A549 (cell line): Measurements from ENCODE around the gene TMEM107. TPM values are rescaled to one million over a fixed set of nuclear protein-coding genes. Genes with fewer than 3 reads are reported as not detected.

ENCODE experiments used
- ATAC-seq, 2 experiments: fragments of 200-7000 bp in 1 of 2; fragments of >200 bp in 1 of 2; cut with Nextera tagmentation in 1 of 2; cut with Tn5 transposase in 1 of 2; 3 replicates each; pipeline versions ENCODE4 v1.8.0 to v1.9.1; 2018 to 2020; ENCODE audit warnings: mild to moderate bottlenecking in 1 of 2, moderate library complexity in 1 of 2
- CTCF ChIA-PET: fragments of 300-600 bp; sonication (Branson Sonifier 250); formaldehyde crosslinking; extraction: SDS; loops from one replicate; lab custom pipeline; 2021; ENCODE audit warnings: antibody characterized with exemption, inconsistent platforms; lab: Yijun Ruan, JAX
- POLR2A ChIA-PET: fragments of 350-600 bp; formaldehyde crosslinking; extraction: SDS; loops from one replicate; lab custom pipeline; 2021; ENCODE audit warnings: antibody characterized with exemption, inconsistent platforms; lab: Yijun Ruan, JAX
- DNase-seq, 2 experiments: peaks; one replicate each; pipeline versions ENCODE4 v3.0.0 to v3.0.0-alpha.2; 2011 to 2016; ENCODE audit warnings: low read depth in 1 of 2, low spot score in 1 of 2
- FAIRE-seq: peaks from 2 replicates; lab custom pipeline; 2011; peaks lifted over from hg19 to GRCh38; lab: Jason Lieb, UNC
- H3K27ac ChIP-seq, 2 experiments: fragments of >200 bp; sonication (Bioruptor Twin); formaldehyde crosslinking; 3 replicates each; pipeline ENCODE4 v1.5.1; 2016 to 2017
- H3K4me1 ChIP-seq: fragments of >200 bp; sonication (Bioruptor Twin); formaldehyde crosslinking; 3 replicates; pipeline ENCODE4 v1.6.1; 2016
- H3K4me2 ChIP-seq: fragments of >200 bp; sonication (Bioruptor Twin); formaldehyde crosslinking; 3 replicates; pipeline ENCODE4 v1.6.1; 2016
- H3K4me3 ChIP-seq: fragments of >200 bp; sonication (Bioruptor Twin); formaldehyde crosslinking; 3 replicates; pipeline ENCODE4 v1.5.1; 2016
- H3K9me3 ChIP-seq: fragments of >200 bp; sonication (Bioruptor Twin); formaldehyde crosslinking; 3 replicates; pipeline ENCODE4 v1.6.1; 2016
- ATOH8 ChIP-seq: fragments of 250-450 bp; sonication (Bioruptor Pico); IDR thresholded peaks from 2 replicates; pipeline ENCODE4 v1.5.0; 2020; ENCODE audit warnings: low read depth, mild to moderate bottlenecking, moderate library complexity
- CHD2 ChIP-seq: fragments of 150-350 bp; IDR thresholded peaks from 2 replicates; pipeline ENCODE4 v1.6.1; 2014; ENCODE audit warnings: low read length; ENCODE audit not compliant: partially characterized antibody
- CHD4 ChIP-seq: fragments of 200-600 bp; sonication (generic); IDR thresholded peaks from 2 replicates; pipeline ENCODE4 v1.6.1; 2016; ENCODE audit warnings: antibody characterized with exemption, mild to moderate bottlenecking, borderline replicate concordance
- EHMT2 ChIP-seq: fragments of 200-600 bp; sonication (generic); IDR thresholded peaks from 2 replicates; pipeline ENCODE4 v1.6.1; 2016; ENCODE audit warnings: antibody characterized with exemption, low read depth, mild to moderate bottlenecking, moderate library complexity
- EP300 ChIP-seq, 2 experiments: fragments of >200 bp; sonication (Bioruptor Twin); formaldehyde crosslinking; IDR thresholded peaks; 2 replicates in 1 of 2; 3 replicates in 1 of 2; pipeline ENCODE4 v1.6.1; 2016 to 2017
- ESRRA ChIP-seq: fragments of 150-350 bp; IDR thresholded peaks from 2 replicates; pipeline ENCODE4 v1.6.1; 2014; ENCODE audit warnings: mild to moderate bottlenecking, low read length, borderline replicate concordance
- FOSL2 ChIP-seq, 2 experiments: fragments of 450-650 bp in 1 of 2; fragments of >200 bp in 1 of 2; sonication (Bioruptor Twin) in 1 of 2; formaldehyde crosslinking; IDR thresholded peaks; 2 replicates each; pipeline versions ENCODE4 v1.5.0 to v1.6.1; 2016 to 2020; ENCODE audit warnings: mild to moderate bottlenecking in 1 of 2, moderate library complexity in 1 of 2
- FOXS1 ChIP-seq: fragments of 250-450 bp; sonication (Bioruptor Pico); IDR thresholded peaks from 2 replicates; pipeline ENCODE4 v1.5.0; 2020; ENCODE audit warnings: mild to moderate bottlenecking, moderate library complexity
- HDAC2 ChIP-seq: fragments of 200-600 bp; sonication (generic); IDR thresholded peaks from 2 replicates; pipeline ENCODE4 v1.6.1; 2016
- HOXB5 ChIP-seq: fragments of 250-450 bp; sonication (Bioruptor Pico); IDR thresholded peaks from 2 replicates; pipeline ENCODE4 v1.5.0; 2020; ENCODE audit warnings: mild to moderate bottlenecking, moderate library complexity
- JUNB ChIP-seq: fragments of >200 bp; sonication (Bioruptor Twin); formaldehyde crosslinking; IDR thresholded peaks from 2 replicates; pipeline ENCODE4 v1.6.1; 2016
- KDM1A ChIP-seq: fragments of 200-600 bp; sonication (generic); IDR thresholded peaks from 2 replicates; pipeline ENCODE4 v1.6.1; 2016; ENCODE audit warnings: low read depth, mild to moderate bottlenecking
- MAX ChIP-seq: IDR thresholded peaks from 2 replicates; pipeline ENCODE4 v1.6.1; 2012
- POLR2A ChIP-seq: IDR thresholded peaks from 2 replicates; pipeline ENCODE4 v1.6.1; 2012; ENCODE audit warnings: mild to moderate bottlenecking, low read length
- RNF2 ChIP-seq: fragments of 200-600 bp; sonication (generic); IDR thresholded peaks from 2 replicates; pipeline ENCODE4 v1.6.1; 2016; ENCODE audit warnings: low read depth, mild to moderate bottlenecking, antibody characterized with exemption, moderate library complexity, borderline replicate concordance
- SMC3 ChIP-seq: fragments of >200 bp; sonication (Bioruptor Twin); formaldehyde crosslinking; IDR thresholded peaks from 3 replicates; pipeline ENCODE4 v1.6.1; 2018; ENCODE audit warnings: inconsistent platforms
- USF2 ChIP-seq: fragments of 450-650 bp; IDR thresholded peaks from 2 replicates; pipeline ENCODE4 v1.6.1; 2014; ENCODE audit warnings: antibody characterized with exemption
- ZSCAN20 ChIP-seq: fragments of 250-450 bp; sonication (Bioruptor Pico); IDR thresholded peaks from 2 replicates; pipeline ENCODE4 v1.8.0; 2022; ENCODE audit warnings: mild to moderate bottlenecking, moderate library complexity
- WGBS: methylation state at CpG from one replicate; pipeline ENCODE4 v1.1.6; 2017; ENCODE audit errors: missing lambda C conversion rate; 5-methylcytosine and 5-hydroxymethylcytosine counted together
- polyA plus RNA-seq, 4 experiments: library from polyadenylated mRNA; depleted of rRNA in 3 of 4; stranded (reverse); fragments of >200 nt; fragmentation: RNase III in 1 of 4; extraction: RNeasy Plus Mini Kit Qiagen cat#74134 plus additional on column Dnase treatment in 1 of 4; gene quantifications; 2 replicates in 3 of 4; 3 replicates in 1 of 4; pipeline ENCODE4 v1.2.3, GENCODE V29; 2011 to 2017
- TF ChIP-seq, protein P1 (sequence below): fragments of >200 bp; sonication (Bioruptor Twin); formaldehyde crosslinking; IDR thresholded peaks from 3 replicates; pipeline ENCODE4 v1.5.1; 2016

The TMEM107 gene
- polyA plus RNA-seq, 2 of the 4 experiments (the other 2 are of a cell fraction) = 17.0 to 22.8 TPM

DNA sequence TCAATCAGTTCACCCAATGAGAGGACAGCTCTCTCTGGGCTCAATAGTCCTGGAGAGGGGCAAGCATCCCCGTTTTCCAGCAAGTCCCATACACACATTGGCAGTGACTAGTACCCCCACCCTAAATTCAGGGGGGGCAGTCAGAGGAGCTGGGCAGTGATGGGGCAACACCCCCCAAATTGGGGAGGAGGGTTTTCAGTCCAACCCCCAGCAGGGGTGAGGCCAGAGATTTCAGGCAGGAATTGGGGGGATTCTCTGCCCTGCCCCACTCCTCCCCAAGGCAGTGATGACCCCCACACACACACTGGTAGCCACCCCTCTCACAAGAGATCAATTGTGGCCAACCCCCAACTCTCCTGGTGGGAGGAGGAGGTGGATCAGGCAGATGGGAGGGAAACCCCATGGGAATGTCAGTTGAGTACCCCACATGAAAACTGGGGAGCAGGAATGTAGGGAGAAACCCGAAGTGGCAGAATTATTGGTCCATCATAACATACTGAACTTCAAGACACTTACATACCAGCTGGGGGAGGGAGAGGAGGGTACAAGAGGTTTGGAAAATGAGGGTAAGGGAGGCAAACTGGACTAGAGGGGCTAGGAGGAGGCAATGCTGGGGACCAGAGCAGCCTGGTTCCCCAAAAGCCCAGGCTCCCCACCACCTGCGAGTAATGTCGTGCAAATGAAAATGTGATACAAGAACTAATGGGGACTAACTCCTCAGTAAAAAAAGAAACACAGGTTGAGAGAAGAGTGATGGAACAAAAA is 16.5 kb downstream of the TMEM107 start:
- H3K4me1 ChIP-seq = peaks cover 52% of the 10 kb centered on the region
- DNase-seq = no peak
- CTCF ChIA-PET = interaction anchor here (0.7 to 19.5 kb wide), 14 partner anchors 8 to 472 kb away, joined by 3 to 601 read pairs (median 6); partner anchors contain the start of genes ALOXE3, BORCS6, HES7 and TP53
- no peak for FAIRE-seq
- no peak for ATAC-seq
- POLR2A ChIA-PET = interaction anchor here (1.7 to 2.7 kb wide), 2 partner anchors 14 to 40 kb away, joined by 7 to 13 read pairs; no protein-coding TSS in a partner anchor
- 82% methylated on average over 4 of the region's 4 CpGs for WGBS
- no peak for TF ChIP-seq FOXS1 (CRISPR knock-in tag)
- TF ChIP-seq USF2 = no peak
- TF ChIP-seq EP300 (IDR thresholded peaks at IDR 0.05) = no peak
- no peak for TF ChIP-seq HDAC2
- no peak for TF ChIP-seq SMC3
- TF ChIP-seq ESRRA = no peak
- no peak for TF ChIP-seq CHD4
- TF ChIP-seq HOXB5 (CRISPR knock-in tag) = no peak
- no peak for TF ChIP-seq MAX
- no peak overlapping the region for H3K4me3 ChIP-seq
- H3K4me2 ChIP-seq = no peak overlapping the region
- H3K9me3 ChIP-seq = no peaks in the 10 kb centered on the region
- no peak overlapping the region for H3K27ac ChIP-seq

DNA sequence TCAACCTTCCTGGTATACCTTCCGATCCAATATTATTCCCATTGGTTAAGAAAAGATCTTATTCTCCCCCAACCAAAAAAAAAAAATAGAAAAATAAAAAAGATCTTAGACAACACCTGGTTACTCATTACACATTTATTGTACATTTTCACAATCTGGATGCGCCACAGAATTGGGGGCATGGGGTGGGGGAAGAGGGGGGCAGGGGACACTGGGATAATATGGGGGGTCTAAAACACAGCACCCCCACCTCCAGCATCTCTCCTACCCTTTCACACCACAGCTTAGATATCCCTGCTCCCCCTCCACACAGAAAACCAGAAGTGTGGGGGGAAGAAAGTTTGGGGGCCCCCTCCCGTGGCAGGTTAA is 17.2 kb downstream of the TMEM107 start:
- Histone ChIP-seq H3K27ac (no peak overlapping the region), H3K4me1 (peaks cover 50% of the 10 kb centered on the region), H3K4me2 (no peak overlapping the region), H3K9me3 (no peaks in the 10 kb centered on the region), H3K4me3 (no peak overlapping the region)
- ATAC-seq (no peak), DNase-seq (no peak), FAIRE-seq (no peak)
- ChIA-PET POLR2A (interaction anchor here (0.6 to 1.7 kb wide), 8 partner anchors 14 to 39 kb away, joined by 3 to 14 read pairs (median 4); partner anchors contain the start of genes BORCS6 and HES7), CTCF (interaction anchor here (0.7 to 19.5 kb wide), 17 partner anchors 8 to 472 kb away, joined by 3 to 601 read pairs (median 5); partner anchors contain the start of genes ALOXE3, BORCS6, HES7 and TP53)
- 65% methylated on average over 3 of the region's 3 CpGs for WGBS
- TF ChIP-seq, protein P1, sequence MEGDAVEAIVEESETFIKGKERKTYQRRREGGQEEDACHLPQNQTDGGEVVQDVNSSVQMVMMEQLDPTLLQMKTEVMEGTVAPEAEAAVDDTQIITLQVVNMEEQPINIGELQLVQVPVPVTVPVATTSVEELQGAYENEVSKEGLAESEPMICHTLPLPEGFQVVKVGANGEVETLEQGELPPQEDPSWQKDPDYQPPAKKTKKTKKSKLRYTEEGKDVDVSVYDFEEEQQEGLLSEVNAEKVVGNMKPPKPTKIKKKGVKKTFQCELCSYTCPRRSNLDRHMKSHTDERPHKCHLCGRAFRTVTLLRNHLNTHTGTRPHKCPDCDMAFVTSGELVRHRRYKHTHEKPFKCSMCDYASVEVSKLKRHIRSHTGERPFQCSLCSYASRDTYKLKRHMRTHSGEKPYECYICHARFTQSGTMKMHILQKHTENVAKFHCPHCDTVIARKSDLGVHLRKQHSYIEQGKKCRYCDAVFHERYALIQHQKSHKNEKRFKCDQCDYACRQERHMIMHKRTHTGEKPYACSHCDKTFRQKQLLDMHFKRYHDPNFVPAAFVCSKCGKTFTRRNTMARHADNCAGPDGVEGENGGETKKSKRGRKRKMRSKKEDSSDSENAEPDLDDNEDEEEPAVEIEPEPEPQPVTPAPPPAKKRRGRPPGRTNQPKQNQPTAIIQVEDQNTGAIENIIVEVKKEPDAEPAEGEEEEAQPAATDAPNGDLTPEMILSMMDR = no peak
- TF ChIP-seq EHMT2 (no peak), ZSCAN20 (no peak), CHD4 (no peak), ATOH8 (no peak), RNF2 (no peak), KDM1A (no peak), POLR2A (no peak), FOSL2 (IDR thresholded peaks at IDR 0.05) (no peak), FOSL2 (CRISPR knock-in tag; IDR thresholded peaks at IDR 0.05) (no peak), CHD2 (no peak), JUNB (no peak)
